Measurements from ENCODE around the gene LPIN1.
"Not testable (repeated sequence)": the region's sequence is repeated elsewhere in the genome, so short reads cannot be mapped to it uniquely, and the experiment has no call there.

LPIN1 gene

GRCh38 chr2:11715987-11716652 lies 30.3 kb upstream of the LPIN1 start:
- DNase-seq (ENCODE audit: low read depth): no peak

- no peak for DNase-seq (ENCODE audit: low read depth)
Measured at GRCh38 chr2:11716689-11717321, 29.6 kb upstream of the LPIN1 start.

- DNase-seq (ENCODE audit: low read depth): no peak
Measured at GRCh38 chr2:11717623-11718022, 28.8 kb upstream of the LPIN1 start.

GRCh38 chr2:11718606-11719005 lies 27.8 kb upstream of the LPIN1 start:
- no peak for DNase-seq (ENCODE audit: low read depth)

- DNase-seq (ENCODE audit: low read depth): no peak
Measured at GRCh38 chr2:11719230-11719977, 27.0 kb upstream of the LPIN1 start.

- DNase-seq (ENCODE audit: low read depth): no peak
Measured at GRCh38 chr2:11720752-11721151, 25.7 kb upstream of the LPIN1 start.

GRCh38 chr2:11722292-11723060 lies 24.0 kb upstream of the LPIN1 start:
- DNase-seq (ENCODE audit: low read depth): no peak

GRCh38 chr2:11723061-11723371 lies 23.4 kb upstream of the LPIN1 start:
- no peak for DNase-seq (ENCODE audit: low read depth)

- no peak for DNase-seq (ENCODE audit: low read depth)
Measured at GRCh38 chr2:11724151-11724550, 22.3 kb upstream of the LPIN1 start.

GRCh38 chr2:11726384-11726783 lies 20.0 kb upstream of the LPIN1 start:
- DNase-seq (ENCODE audit: low read depth): no peak

- no peak for DNase-seq (ENCODE audit: low read depth)
Measured at GRCh38 chr2:11729362-11730212, 16.8 kb upstream of the LPIN1 start.

- not testable (repeated sequence) for DNase-seq (ENCODE audit: low read depth)
Measured at GRCh38 chr2:11731214-11731984, 15.0 kb upstream of the LPIN1 start.

GRCh38 chr2:11732587-11732986 lies 13.8 kb upstream of the LPIN1 start:
- DNase-seq (ENCODE audit: low read depth): no peak

- not testable (repeated sequence) for DNase-seq (ENCODE audit: low read depth)
Measured at GRCh38 chr2:11737852-11738251, 8.6 kb upstream of the LPIN1 start.

- no peak for DNase-seq (ENCODE audit: low read depth)
Measured at GRCh38 chr2:11738589-11739436, 7.6 kb upstream of the LPIN1 start.

- DNase-seq (ENCODE audit: low read depth): no peak
Measured at GRCh38 chr2:11740723-11741122, 5.7 kb upstream of the LPIN1 start.

GRCh38 chr2:11742317-11742701 lies 4.1 kb upstream of the LPIN1 start:
- DNase-seq (ENCODE audit: low read depth): no peak

GRCh38 chr2:11742702-11743357 lies 3.6 kb upstream of the LPIN1 start:
- DNase-seq (ENCODE audit: low read depth): no peak

GRCh38 chr2:11743366-11743765 lies 3.1 kb upstream of the LPIN1 start:
- DNase-seq (ENCODE audit: low read depth): no peak

Measured in stimulated activated CD8-positive, alpha-beta memory T cell treated with anti-CD3 and anti-CD28 coated beads, Interleukin-7, amount 100 ng/mL, for 24 hours (primary cell).